Hematopoietic multipotent progenitor cell treated with erythropoietin and hydrocortisone succinate and interleukin-3 and kit ligand, for 15 days (in vitro differentiated cells): ENCODE measurements around the gene STARD10.

Source experiments
- DNase-seq: peaks from one replicate; pipeline ENCODE4 v3.0.0-alpha.2; 2015; ENCODE audit warnings: low spot score

STARD10 gene

GRCh38 chr11:72725724-72726028 lies 68.2 kb downstream of the STARD10 start:
- no peak for DNase-seq

- peak; percentile 80 for DNase-seq
Observed at GRCh38 chr11:72724851-72725723, 68.8 kb downstream of the STARD10 start.

GRCh38 chr11:72724021-72724551 lies 69.8 kb downstream of the STARD10 start:
- no peak for DNase-seq

- peak; percentile 20 for DNase-seq
Observed at GRCh38 chr11:72723508-72723907, 70.3 kb downstream of the STARD10 start.

GRCh38 chr11:72722050-72722748 lies 71.6 kb downstream of the STARD10 start:
- DNase-seq: peak; percentile 93

- peak; percentile 40 for DNase-seq
Observed at GRCh38 chr11:72721689-72722049, 72.2 kb downstream of the STARD10 start.

GRCh38 chr11:72721276-72721675 lies 72.6 kb downstream of the STARD10 start:
- no peak for DNase-seq

GRCh38 chr11:72720784-72721183 lies 73.1 kb downstream of the STARD10 start:
- DNase-seq: no peak

- DNase-seq: no peak
Observed at GRCh38 chr11:72720047-72720446, 73.8 kb downstream of the STARD10 start.

- no peak for DNase-seq
Observed at GRCh38 chr11:72719551-72719950, 74.3 kb downstream of the STARD10 start.

GRCh38 chr11:72719144-72719543 lies 74.7 kb downstream of the STARD10 start:
- DNase-seq: no peak

GRCh38 chr11:72718101-72718501 lies 75.7 kb downstream of the STARD10 start:
- DNase-seq: no peak

GRCh38 chr11:72716788-72717435 lies 76.9 kb downstream of the STARD10 start:
- no peak for DNase-seq

- DNase-seq: no peak
Observed at GRCh38 chr11:72716290-72716689, 77.6 kb downstream of the STARD10 start.

- DNase-seq: no peak
Observed at GRCh38 chr11:72712841-72713240, 81.0 kb downstream of the STARD10 start.

- DNase-seq: no peak
Observed at GRCh38 chr11:72712168-72712751, 81.6 kb downstream of the STARD10 start.

- DNase-seq: no peak
Observed at GRCh38 chr11:72711141-72711540, 82.7 kb downstream of the STARD10 start.

- no peak for DNase-seq
Observed at GRCh38 chr11:72710278-72710677, 83.6 kb downstream of the STARD10 start.

GRCh38 chr11:72709478-72710238 lies 84.2 kb downstream of the STARD10 start:
- no peak for DNase-seq

- DNase-seq: no peak
Observed at GRCh38 chr11:72707032-72707431, 86.8 kb downstream of the STARD10 start.

GRCh38 chr11:72706579-72706978 lies 87.3 kb downstream of the STARD10 start:
- no peak for DNase-seq
